Panc1 (cell line): ENCODE results near the gene CHCHD6. TPM values are rescaled to one million over a fixed set of nuclear protein-coding genes. Genes with fewer than 3 reads are reported as not detected.

Experiments used
- ATAC-seq: fragments of 200-7000 bp; cut with Tn5 transposase; 2 replicates; pipeline ENCODE4 v1.9.1; 2020; ENCODE audit warnings: mild to moderate bottlenecking, moderate library complexity
- BruUV-seq: library from RNA; stranded (reverse); fragments of 400-500 nt; replicated peaks from 2 replicates; lab custom pipeline; 2021; lab: Mats Ljungman, UMichigan
- CTCF ChIA-PET: fragments of 300-600 bp; sonication (Branson Sonifier 250); formaldehyde crosslinking; loops from one replicate; lab custom pipeline; 2022; ENCODE audit warnings: antibody characterized with exemption; lab: Charles Lee
- POLR2A ChIA-PET: fragments of 300-600 bp; sonication (Branson Sonifier 250); formaldehyde crosslinking; loops from one replicate; lab custom pipeline; 2022; ENCODE audit warnings: antibody characterized with exemption; lab: Charles Lee
- DNase-seq: peaks from one replicate; pipeline ENCODE4 v3.0.0-alpha.2; 2010; ENCODE audit warnings: low read depth, low spot score
- H3K27ac ChIP-seq: 2 replicates; pipeline ENCODE4 v1.5.1; 2011; ENCODE audit warnings: mild to moderate bottlenecking, low read length, inconsistent platforms
- H3K27me3 ChIP-seq: fragments of 200-500 bp; sonication (Bioruptor generic); 2 replicates; pipeline ENCODE4 v1.6.0; 2014; ENCODE audit warnings: low read length, inconsistent platforms; ENCODE audit not compliant: control insufficient read depth, insufficient read depth
- H3K36me3 ChIP-seq: fragments of 200-500 bp; sonication (Bioruptor generic); 2 replicates; pipeline ENCODE4 v1.5.1; 2014; ENCODE audit warnings: inconsistent platforms, mild to moderate bottlenecking, low read length, moderate library complexity; ENCODE audit not compliant: control insufficient read depth, insufficient read depth
- H3K4me1 ChIP-seq: 2 replicates; pipeline ENCODE4 v1.5.1; 2011; ENCODE audit warnings: inconsistent platforms, mild to moderate bottlenecking, low read length, moderate library complexity; ENCODE audit not compliant: control insufficient read depth, insufficient read depth
- H3K4me3 ChIP-seq, 2 experiments: 2 replicates each; pipeline ENCODE4 v1.5.1; 2011 to 2012; ENCODE audit warnings: low read depth in 2 of 2, low read length in 2 of 2, mild to moderate bottlenecking in 2 of 2, inconsistent platforms in 1 of 2, moderate library complexity in 1 of 2
- H3K9me3 ChIP-seq: fragments of 200-500 bp; sonication (Bioruptor generic); 2 replicates; pipeline ENCODE4 v1.5.1; 2014; ENCODE audit warnings: low read depth, mild to moderate bottlenecking, inconsistent platforms, low read length, moderate library complexity; ENCODE audit not compliant: control insufficient read depth, insufficient read depth
- CTCF ChIP-seq: fragments of 450-650 bp; IDR thresholded peaks from 2 replicates; pipeline ENCODE4 v1.5.1; 2017; ENCODE audit warnings: mild to moderate bottlenecking
- POLR2AphosphoS5 ChIP-seq: IDR thresholded peaks from 2 replicates; pipeline ENCODE4 v1.6.1; 2012; ENCODE audit warnings: mild to moderate bottlenecking, low read depth, low read length, moderate library complexity
- REST ChIP-seq, 2 experiments: IDR thresholded peaks; 2 replicates each; pipeline ENCODE4 v1.6.1; 2011 to 2012; ENCODE audit warnings: low read depth in 2 of 2, control low read depth in 1 of 2, low read length in 1 of 2, mild to moderate bottlenecking in 1 of 2, moderate library complexity in 1 of 2; ENCODE audit not compliant: insufficient read depth in 1 of 2
- SIN3A ChIP-seq: IDR thresholded peaks from 2 replicates; pipeline ENCODE4 v1.6.1; 2012; ENCODE audit warnings: low read depth, mild to moderate bottlenecking, low read length, moderate library complexity, borderline replicate concordance; ENCODE audit not compliant: insufficient read depth
- TCF7L2 ChIP-seq: IDR thresholded peaks from 2 replicates; pipeline ENCODE4 v1.6.1; 2011; ENCODE audit warnings: mild to moderate bottlenecking, low read depth, low read length, inconsistent platforms
- in situ Hi-C: cut with HindIII; loops from 2 replicates; pipeline ENCODE4 v1.10.0; 2016; ENCODE audit warnings: low sequenced_read_pairs, low pct_unique_long_range_greater_than_20kb
- intact Hi-C: fragments of 100-400 bp; cut with micrococcal nuclease; formaldehyde crosslinking; loops from one replicate; pipeline ENCODE4 v1.10.0; 2022; ENCODE audit not compliant: unreplicated experiment
- total RNA-seq: library from RNA; stranded (reverse); gene quantifications from one replicate; pipeline ENCODE4 v1.2.1, GENCODE V29; 2021; ENCODE audit not compliant: unreplicated experiment

CHCHD6 gene
- total RNA-seq, 1 experiment from 2014 or later = 31.5 TPM

- Histone ChIP-seq H3K9me3 (no peaks in the 10 kb centered on the region), H3K27ac (no peak overlapping the region), H3K4me3 (no peak overlapping the region; a peak in 2 of 4 replicates), H3K27me3 (no peaks in the 10 kb centered on the region), H3K36me3 (no peaks in the 10 kb centered on the region), H3K4me1 (peaks cover 34% of the 10 kb centered on the region)
- ChIA-PET CTCF (no interaction called here), POLR2A (no interaction called here)
- no peak for ATAC-seq
- BruUV-seq = no TSS peak
- in situ Hi-C loops = no loop called here
- DNase-seq = no peak
- TF ChIP-seq REST (IDR thresholded peaks at IDR 0.05; ENCODE audit: insufficient read depth in 1 of 2, low read depth in 2 of 2, low read length in 1 of 2) (no peak), POLR2AphosphoS5 (no peak), SIN3A (no peak), TCF7L2 (no peak), CTCF (no peak)
- intact Hi-C loops = no loop called here
These were observed 281.3 kb downstream of the CHCHD6 start for GRCh38 chr3:126985132-126985985.

GRCh38 chr3:126986001-126986400, 282.0 kb downstream of the CHCHD6 start:
- DNase-seq (no peak), ATAC-seq (no peak)
- intact Hi-C loops (no loop called here), in situ Hi-C loops (no loop called here)
- ChIA-PET CTCF (no interaction called here), POLR2A (no interaction called here)
- Histone ChIP-seq H3K4me3 (no peak overlapping the region), H3K27ac (no peak overlapping the region), H3K36me3 (no peaks in the 10 kb centered on the region), H3K9me3 (no peaks in the 10 kb centered on the region), H3K4me1 (peaks cover 34% of the 10 kb centered on the region), H3K27me3 (no peaks in the 10 kb centered on the region)
- BruUV-seq = no TSS peak
- no peak for TF ChIP-seq REST (IDR thresholded peaks at IDR 0.05; ENCODE audit: insufficient read depth in 1 of 2, low read depth in 2 of 2, low read length in 1 of 2)
- no peak for TF ChIP-seq CTCF
- TF ChIP-seq TCF7L2 = no peak
- TF ChIP-seq SIN3A = no peak
- no peak for TF ChIP-seq POLR2AphosphoS5
